Left hindlimb (tissue), 1 donor: ENCODE data around the gene PUSL1.

Source experiments
- DNase-seq: peaks from one replicate; pipeline ENCODE4 v3.0.0-alpha.2; 2018

PUSL1 gene

GRCh38 chr1:1340791-1341548 lies 32.6 kb downstream of the PUSL1 start:
- DNase-seq, result no peak

GRCh38 chr1:1341549-1342021 lies 33.2 kb downstream of the PUSL1 start:
- DNase-seq, result no peak

- DNase-seq, result no peak
These were observed 33.7 kb downstream of the PUSL1 start for GRCh38 chr1:1342061-1342562.

- DNase-seq, result no peak
These were observed 34.3 kb downstream of the PUSL1 start for GRCh38 chr1:1342584-1343115.

- DNase-seq, result no peak
These were observed 35.5 kb downstream of the PUSL1 start for GRCh38 chr1:1343811-1344421.

GRCh38 chr1:1344655-1345361 lies 36.4 kb downstream of the PUSL1 start:
- no peak for DNase-seq

- DNase-seq, result no peak
These were observed 37.0 kb downstream of the PUSL1 start for GRCh38 chr1:1345384-1345783.

GRCh38 chr1:1345860-1346500 lies 37.6 kb downstream of the PUSL1 start:
- no peak for DNase-seq

GRCh38 chr1:1346501-1346890 lies 38.1 kb downstream of the PUSL1 start:
- DNase-seq, result no peak

GRCh38 chr1:1347026-1347595 lies 38.7 kb downstream of the PUSL1 start:
- DNase-seq, result no peak

- peak; percentile 59 for DNase-seq
These were observed 39.4 kb downstream of the PUSL1 start for GRCh38 chr1:1347663-1348419.

- DNase-seq, result peak; percentile 47
These were observed 40.2 kb downstream of the PUSL1 start for GRCh38 chr1:1348420-1349255.

- DNase-seq, result peak; percentile 83
These were observed 41.0 kb downstream of the PUSL1 start, which contains the start of gene DVL1 for GRCh38 chr1:1349256-1350012. Gene DVL1, minus strand, starts transcription at chr1:1349418. Its CDS starts 353 bp downstream, at chr1:1349065.

- peak; percentile 79 for DNase-seq
These were observed 43.4 kb downstream of the PUSL1 start for GRCh38 chr1:1351511-1352427.

- DNase-seq, result no peak
These were observed 44.5 kb downstream of the PUSL1 start for GRCh38 chr1:1352786-1353388.

- peak; percentile 41 for DNase-seq
These were observed 45.2 kb downstream of the PUSL1 start for GRCh38 chr1:1353389-1354151.
